RWPE2 (cell line): Measurements from ENCODE around the gene SLC1A7.

Source experiments
- ATAC-seq: fragments of 200-7000 bp; cut with Tn5 transposase; 3 replicates; pipeline ENCODE4 v1.9.1; 2021; ENCODE audit warnings: low read depth
- DNase-seq: peaks from one replicate; pipeline ENCODE4 v3.0.0-alpha.2; 2020; ENCODE audit warnings: low spot score
- H3K27ac ChIP-seq: fragments of 450-650 bp; 2 replicates; pipeline ENCODE4 v1.5.1; 2017; ENCODE audit warnings: mild to moderate bottlenecking; ENCODE audit not compliant: poor library complexity, severe bottlenecking
- H3K27me3 ChIP-seq: fragments of 250-450 bp; sonication (Bioruptor Pico); 2 replicates; pipeline ENCODE4 v1.5.1; 2021; ENCODE audit warnings: mild to moderate bottlenecking, moderate library complexity; ENCODE audit not compliant: insufficient read depth, poor library complexity, severe bottlenecking
- H3K36me3 ChIP-seq: fragments of 250-450 bp; sonication (Bioruptor Pico); 2 replicates; pipeline ENCODE4 v1.5.1; 2020; ENCODE audit warnings: low read depth, mild to moderate bottlenecking, moderate library complexity
- H3K4me1 ChIP-seq: fragments of 250-450 bp; sonication (Bioruptor Pico); 2 replicates; pipeline ENCODE4 v1.5.1; 2021; ENCODE audit warnings: mild to moderate bottlenecking, moderate library complexity; ENCODE audit not compliant: insufficient read depth, poor library complexity, severe bottlenecking
- H3K4me3 ChIP-seq: fragments of 250-450 bp; sonication (Bioruptor Pico); 2 replicates; pipeline ENCODE4 v1.5.1; 2021; ENCODE audit warnings: mild to moderate bottlenecking, moderate library complexity; ENCODE audit not compliant: severe bottlenecking
- H3K9me3 ChIP-seq: fragments of 250-450 bp; sonication (Bioruptor Pico); 2 replicates; pipeline ENCODE4 v1.5.1; 2021; ENCODE audit warnings: mild to moderate bottlenecking, moderate library complexity; ENCODE audit not compliant: severe bottlenecking
- TF ChIP-seq, protein P1 (sequence below): fragments of 450-650 bp; IDR thresholded peaks from one replicate; pipeline ENCODE4 v1.5.1; 2017; ENCODE audit warnings: mild to moderate bottlenecking, moderate library complexity; ENCODE audit not compliant: poor library complexity, severe bottlenecking

The SLC1A7 gene

DNA sequence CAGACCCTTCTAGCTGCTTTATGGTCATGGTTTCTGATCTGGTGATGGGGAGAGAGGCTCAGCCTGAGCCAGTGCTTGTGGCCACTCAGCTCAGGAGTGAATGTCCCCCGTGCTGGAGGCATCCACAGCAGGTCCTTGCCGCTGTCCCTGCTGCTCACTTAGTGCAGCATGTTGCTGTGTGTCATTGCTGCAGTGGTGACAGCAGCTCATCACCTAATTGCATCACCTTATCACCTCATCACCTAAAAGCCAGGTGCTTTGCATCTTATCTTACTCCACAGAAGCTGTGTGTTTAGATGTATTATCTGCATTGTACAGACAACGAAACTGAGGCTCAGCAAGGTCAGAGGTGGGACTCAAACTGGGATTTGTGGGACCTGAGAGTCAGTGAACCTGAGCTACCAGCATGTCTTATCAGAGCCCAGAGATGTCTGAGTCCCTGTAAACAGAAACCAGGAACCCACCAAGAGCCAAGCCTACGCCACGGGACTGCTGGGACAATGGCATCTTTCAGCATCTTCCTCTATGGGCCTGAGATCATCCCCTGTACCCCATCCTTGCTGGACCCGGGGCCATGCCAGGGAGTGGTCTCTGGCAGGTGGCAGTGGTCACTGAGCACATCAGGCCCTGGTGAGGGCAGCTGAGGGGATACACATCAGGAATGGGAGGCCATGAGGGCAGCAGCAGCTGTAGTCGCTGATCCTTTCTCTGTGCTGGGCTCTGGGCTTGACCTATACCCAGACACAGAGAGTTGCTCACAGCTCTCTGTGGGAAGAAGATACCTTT is 73.9 kb downstream of the SLC1A7 start:
- Histone ChIP-seq H3K4me1 (no peaks in the 10 kb centered on the region), H3K9me3 (no peaks in the 10 kb centered on the region), H3K27ac (no peak overlapping the region), H3K27me3 (peaks cover 5% of the 10 kb centered on the region), H3K4me3 (no peak overlapping the region), H3K36me3 (no peaks in the 10 kb centered on the region)
- TF ChIP-seq, protein P1, sequence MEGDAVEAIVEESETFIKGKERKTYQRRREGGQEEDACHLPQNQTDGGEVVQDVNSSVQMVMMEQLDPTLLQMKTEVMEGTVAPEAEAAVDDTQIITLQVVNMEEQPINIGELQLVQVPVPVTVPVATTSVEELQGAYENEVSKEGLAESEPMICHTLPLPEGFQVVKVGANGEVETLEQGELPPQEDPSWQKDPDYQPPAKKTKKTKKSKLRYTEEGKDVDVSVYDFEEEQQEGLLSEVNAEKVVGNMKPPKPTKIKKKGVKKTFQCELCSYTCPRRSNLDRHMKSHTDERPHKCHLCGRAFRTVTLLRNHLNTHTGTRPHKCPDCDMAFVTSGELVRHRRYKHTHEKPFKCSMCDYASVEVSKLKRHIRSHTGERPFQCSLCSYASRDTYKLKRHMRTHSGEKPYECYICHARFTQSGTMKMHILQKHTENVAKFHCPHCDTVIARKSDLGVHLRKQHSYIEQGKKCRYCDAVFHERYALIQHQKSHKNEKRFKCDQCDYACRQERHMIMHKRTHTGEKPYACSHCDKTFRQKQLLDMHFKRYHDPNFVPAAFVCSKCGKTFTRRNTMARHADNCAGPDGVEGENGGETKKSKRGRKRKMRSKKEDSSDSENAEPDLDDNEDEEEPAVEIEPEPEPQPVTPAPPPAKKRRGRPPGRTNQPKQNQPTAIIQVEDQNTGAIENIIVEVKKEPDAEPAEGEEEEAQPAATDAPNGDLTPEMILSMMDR: no peak
- no peak for ATAC-seq
- no peak for DNase-seq

- TF ChIP-seq, protein P1: no peak
- no peak overlapping the region for H3K27ac ChIP-seq
- H3K27me3 ChIP-seq: peaks cover 11% of the 10 kb centered on the region
- no peaks in the 10 kb centered on the region for H3K4me1 ChIP-seq
- no peaks in the 10 kb centered on the region for H3K36me3 ChIP-seq
- no peaks in the 10 kb centered on the region for H3K9me3 ChIP-seq
- no peak for DNase-seq
- no peak for ATAC-seq
- H3K4me3 ChIP-seq: no peak overlapping the region
These were observed 74.6 kb downstream of the SLC1A7 start for GRCh38 chr1:53067886-53068285.

GRCh38 chr1:53066891-53067738 is 75.3 kb downstream of the SLC1A7 start:
- no peak for ATAC-seq
- peaks cover 19% of the 10 kb centered on the region for H3K27me3 ChIP-seq
- TF ChIP-seq, protein P1: no peak

GRCh38 chr1:53066488-53066887 is 76.0 kb downstream of the SLC1A7 start:
- Histone ChIP-seq H3K36me3 (no peaks in the 10 kb centered on the region), H3K4me1 (no peaks in the 10 kb centered on the region), H3K27me3 (peaks cover 24% of the 10 kb centered on the region), H3K9me3 (no peaks in the 10 kb centered on the region), H3K4me3 (no peak overlapping the region), H3K27ac (no peak overlapping the region)
- ATAC-seq (no peak), DNase-seq (no peak)
- TF ChIP-seq, protein P1: no peak

More at GRCh38 chr1:53066891-53067738, 75.3 kb downstream of the SLC1A7 start:
- no peak for DNase-seq
- Histone ChIP-seq H3K9me3 (no peaks in the 10 kb centered on the region), H3K27ac (no peak overlapping the region), H3K4me1 (no peaks in the 10 kb centered on the region), H3K4me3 (no peak overlapping the region), H3K36me3 (no peaks in the 10 kb centered on the region)
